HG02759 (cell line): ENCODE results near the gene DNAH8.

ENCODE experiments used
- ATAC-seq: cut with Tn5 transposase; IDR thresholded peaks from one replicate; pipeline ENCODE4 v1.9.1; 2021; ENCODE audit warnings: mild to moderate bottlenecking, moderate library complexity; ENCODE audit not compliant: unreplicated experiment

Gene DNAH8

DNA sequence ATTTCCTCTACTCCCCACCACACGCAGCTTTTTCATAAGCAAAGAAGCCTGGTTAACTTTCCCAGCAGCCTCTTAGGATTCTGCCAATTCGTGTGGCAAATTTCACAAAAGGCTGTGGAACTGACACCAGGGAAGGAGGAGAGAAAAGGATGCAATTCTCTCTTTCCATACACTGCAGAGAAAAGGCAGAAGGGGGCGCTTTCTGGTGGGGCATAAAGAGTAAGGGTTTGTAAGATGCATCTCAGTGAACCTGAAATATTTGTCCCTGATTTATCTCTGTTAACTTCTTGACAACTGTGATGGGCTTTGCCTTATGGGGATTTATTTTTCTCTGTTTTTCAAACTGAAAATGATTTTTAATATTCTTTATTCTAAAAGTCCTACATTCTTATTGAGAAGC is 288.0 kb downstream of the DNAH8 start:
- no peak for ATAC-seq

DNA sequence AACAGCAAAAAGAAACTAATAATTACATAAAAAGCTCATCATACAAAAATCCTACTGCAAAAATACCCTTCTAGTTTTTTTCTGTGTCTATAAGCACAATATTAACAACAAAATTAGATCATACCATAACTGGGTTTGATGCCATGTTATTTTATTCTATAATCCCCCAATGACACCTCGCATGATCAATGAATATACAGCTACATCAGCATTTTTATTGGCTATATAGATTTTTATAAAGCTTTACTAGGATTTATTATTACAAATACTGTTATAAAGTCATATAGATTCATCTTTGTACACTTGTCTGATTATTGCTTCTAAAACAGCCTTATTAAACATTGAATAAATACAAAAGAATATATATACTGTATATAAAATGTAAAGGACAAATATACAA is 288.4 kb downstream of the DNAH8 start:
- no peak for ATAC-seq

DNA sequence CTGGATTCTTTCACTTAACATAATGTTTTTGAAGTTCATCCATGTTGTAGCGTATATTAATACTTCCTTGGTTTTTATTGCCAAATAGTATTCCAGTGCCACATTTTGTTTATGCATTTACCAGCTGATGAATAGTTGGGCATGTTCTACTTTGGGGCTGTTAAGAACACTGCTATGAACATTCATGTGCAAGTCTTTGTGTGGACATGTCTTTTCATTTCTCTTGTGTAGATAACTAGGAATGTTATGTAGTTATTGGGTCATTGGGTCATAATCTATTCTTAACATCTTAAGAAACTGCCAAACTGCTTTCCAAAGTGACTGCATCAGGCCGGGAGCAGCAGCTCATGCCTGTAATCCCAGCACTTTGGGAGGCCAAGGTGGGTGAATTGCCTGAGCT is 289.7 kb downstream of the DNAH8 start:
- ATAC-seq: no peak

DNA sequence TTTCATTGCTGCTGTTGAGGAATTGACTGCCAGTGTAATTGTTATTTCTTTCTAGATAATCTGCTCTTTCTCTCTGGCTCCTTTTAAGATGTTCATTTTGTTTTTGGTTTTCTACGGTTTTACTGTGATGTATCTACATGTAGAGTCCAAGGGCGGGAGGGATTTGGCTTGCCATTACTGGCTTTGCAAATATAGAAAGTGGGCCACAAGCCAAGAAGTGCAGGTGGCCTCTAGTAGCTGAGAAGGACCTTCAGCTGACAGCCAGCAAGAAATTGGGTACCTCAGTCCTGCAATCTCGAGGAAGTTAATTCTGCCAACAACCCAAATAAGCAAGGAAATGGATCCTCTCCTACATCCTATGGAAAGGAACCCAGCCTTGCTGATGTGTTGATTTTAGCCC is 290.7 kb downstream of the DNAH8 start:
- no peak for ATAC-seq

DNA sequence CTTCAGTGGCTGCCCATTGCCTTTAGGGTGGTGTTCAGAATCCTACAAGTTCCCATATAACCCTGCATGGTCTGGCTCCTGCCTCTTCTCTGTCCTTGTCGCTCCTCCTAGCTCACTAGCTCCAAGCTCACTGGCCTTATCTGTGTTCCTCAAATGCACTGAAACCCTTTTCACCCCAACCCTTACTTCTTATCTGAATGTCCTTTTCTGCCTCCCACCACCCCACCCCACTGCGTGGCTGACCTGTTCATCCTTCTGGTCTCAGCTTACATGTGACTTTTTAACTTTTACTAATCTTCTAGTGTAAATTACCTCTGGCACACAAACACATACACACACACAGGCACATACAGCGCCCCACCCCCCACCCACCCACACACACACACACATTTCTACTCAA is 292.5 kb downstream of the DNAH8 start:
- no peak for ATAC-seq

DNA sequence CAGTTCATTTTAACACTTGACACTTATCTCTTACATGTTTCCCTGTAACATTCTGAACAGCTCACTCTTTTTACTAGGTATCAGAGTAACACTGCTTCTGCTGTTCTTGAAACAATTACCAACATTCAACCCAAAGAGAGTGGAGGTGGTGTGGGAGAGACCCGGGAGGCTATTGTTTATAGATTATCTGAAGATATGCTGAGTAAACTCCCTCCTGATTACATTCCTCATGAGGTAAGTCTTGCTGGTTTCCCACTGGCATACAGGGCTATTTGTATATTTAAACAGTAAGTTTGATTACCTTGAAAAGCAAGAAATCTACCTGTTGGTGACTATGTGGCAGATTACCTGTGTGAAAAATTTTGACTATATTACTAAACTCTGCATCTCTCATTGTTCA is 293.6 kb downstream of the DNAH8 start:
- no peak for ATAC-seq

DNA sequence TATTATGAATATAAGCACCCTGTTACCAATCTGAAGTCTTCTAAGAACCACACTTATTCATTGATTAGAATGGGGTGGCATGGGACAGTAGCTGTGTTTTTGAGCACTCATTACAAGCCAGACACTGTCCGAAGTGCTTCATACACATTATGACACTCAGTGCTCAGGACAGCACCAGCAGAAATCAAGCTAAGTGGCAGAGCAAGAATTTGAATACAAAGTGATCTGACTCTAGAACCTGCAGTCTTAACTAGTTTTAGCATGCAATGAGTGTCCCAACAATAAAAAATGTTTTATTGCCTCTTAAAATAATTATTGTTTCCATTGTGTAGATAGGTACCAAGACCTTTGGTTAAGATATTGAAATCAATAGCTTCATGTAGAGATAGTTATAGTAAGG is 294.4 kb downstream of the DNAH8 start:
- ATAC-seq: no peak

DNA sequence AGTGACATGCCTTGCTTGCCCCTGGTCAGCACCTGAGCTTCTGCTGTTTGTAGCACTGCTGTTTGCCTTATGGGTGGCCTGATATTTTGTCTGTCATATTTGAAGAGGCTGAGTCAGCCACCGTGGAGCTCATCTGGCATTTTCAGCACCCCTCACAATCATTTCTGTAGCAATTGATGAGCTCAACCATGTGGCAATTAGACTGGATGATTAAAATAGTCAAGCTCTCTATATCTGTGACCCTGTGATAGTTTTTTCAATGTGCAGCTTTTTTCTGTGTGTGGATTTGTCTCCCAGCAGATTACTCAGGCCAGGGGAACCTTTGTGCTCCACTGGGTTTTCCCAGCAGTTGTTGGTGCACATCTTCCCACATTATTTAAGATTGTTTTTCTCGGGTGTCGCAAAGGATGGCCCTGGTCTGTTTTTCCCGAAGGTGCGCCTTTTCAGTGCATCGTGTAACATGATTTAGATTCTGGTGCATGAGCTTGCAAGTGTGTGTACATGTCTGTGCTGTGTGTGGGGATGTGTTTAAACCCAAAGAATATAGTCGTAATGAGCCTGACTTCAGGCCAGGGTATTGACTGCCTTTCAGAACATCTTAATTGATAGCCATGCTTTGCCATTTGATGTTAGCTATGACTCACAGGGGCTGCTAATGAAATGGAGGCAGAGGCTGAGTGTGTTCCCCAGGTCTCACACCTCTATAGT is 301.9 kb downstream of the DNAH8 start:
- ATAC-seq: no peak

DNA sequence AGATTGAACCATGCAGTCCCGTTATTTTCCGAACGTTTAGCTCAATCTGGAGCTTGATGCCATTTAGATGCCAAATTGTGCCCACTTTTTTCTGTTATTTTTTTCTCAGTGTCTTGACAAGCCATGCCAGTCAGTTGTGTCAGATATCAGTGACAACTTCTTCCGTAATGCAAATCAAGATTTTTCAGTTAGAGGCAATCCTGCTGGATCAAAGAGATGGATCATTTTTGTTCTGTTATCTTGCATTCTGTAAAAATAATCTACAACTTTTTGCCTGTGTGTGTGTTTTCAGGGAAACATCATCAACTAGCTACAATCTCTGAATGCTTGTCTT is 302.4 kb downstream of the DNAH8 start:
- no peak for ATAC-seq

DNA sequence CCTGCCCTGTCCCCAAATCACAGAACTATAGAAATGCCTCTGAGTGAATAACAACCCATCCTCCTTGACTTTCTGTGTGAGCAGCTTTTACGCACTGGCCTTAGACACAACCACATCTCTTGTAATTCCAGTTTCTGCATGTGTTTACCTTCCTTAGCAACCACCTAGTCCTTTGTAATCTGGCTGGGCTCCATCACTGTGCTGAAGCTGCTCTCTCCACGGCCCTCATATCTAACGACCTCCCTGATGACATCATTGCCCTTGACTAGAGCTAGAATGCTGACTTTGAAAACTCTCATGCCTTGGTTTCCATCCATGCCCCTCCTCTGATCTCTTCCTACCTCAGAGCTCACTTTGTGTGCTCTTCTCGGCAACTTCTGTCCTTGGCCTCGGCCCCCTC is 303.0 kb downstream of the DNAH8 start:
- no peak for ATAC-seq

DNA sequence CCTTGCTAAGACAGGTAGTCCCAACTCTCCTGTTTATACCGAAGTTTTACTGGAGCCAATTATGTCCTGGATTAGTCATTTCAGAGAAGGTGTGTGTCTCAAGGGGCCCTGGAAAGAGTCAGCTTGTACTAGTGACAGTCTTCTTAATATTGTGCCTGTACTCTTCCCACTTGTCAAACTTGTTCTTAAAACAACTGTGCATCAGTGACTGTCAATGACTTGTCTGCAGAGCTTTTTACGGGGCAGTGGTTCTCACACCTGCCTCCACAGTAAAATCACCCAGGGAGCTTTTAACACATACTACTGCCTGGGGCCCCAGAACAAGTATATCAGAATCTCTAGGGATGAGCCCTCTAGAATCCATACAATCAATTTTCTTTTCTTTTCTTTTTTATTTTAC is 305.0 kb downstream of the DNAH8 start:
- no peak for ATAC-seq

DNA sequence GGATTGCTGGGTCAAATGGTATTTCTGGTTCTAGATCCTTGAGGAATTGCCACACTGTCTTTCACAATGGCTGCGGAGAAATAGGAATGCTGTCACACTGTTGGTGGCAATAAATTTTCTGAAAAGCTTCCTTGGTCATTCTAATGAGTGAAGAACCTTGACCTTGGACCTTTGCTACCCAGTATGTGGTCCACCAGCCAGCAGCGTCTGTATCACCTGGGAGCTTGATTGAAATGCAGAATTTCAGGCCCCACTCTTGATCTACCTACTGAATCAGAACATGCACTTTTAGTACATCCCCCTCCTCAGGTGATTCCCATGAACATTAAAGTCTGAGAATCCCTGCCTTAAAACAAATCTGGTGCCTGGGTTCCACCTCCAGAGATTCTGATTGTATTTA is 305.9 kb downstream of the DNAH8 start:
- ATAC-seq: no peak

DNA sequence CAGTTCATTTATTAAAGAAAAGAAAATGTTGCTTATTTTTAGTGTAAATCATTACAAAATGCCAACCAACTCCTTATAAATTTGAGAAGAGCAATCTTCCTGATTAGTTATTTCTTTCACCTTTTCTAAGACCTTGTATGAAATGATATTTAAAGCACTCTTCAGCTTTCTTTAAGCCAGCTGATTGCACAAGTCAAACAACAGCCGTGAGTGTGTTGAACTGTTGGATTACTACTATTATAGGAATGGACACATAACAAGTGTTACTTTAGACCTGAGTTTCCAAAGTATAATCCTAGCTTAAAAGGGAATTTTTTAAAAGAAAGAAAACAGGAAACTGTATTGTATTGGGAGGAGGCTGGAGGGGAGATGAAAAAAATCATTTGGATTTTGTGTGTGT is 306.7 kb downstream of the DNAH8 start:
- no peak for ATAC-seq

DNA sequence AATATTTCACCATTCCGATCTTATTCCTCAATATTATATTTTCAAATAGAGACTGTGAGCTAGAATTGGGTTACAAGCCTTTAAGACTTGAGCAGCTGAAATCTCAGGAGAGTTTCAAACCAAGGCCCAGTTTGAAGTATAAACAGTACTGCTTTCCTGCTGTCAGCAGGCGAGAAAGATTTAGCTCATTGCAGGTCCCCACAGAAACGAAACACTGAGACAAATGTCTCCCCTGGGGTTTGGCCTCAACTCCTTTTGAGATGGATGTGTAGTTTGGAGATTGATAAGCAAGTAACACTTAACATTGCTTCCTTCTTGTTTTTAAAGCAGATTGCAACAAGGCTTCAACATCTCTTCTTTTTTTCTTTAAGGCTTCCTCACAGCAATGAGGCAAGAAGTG is 311.1 kb downstream of the DNAH8 start:
- ATAC-seq: no peak

DNA sequence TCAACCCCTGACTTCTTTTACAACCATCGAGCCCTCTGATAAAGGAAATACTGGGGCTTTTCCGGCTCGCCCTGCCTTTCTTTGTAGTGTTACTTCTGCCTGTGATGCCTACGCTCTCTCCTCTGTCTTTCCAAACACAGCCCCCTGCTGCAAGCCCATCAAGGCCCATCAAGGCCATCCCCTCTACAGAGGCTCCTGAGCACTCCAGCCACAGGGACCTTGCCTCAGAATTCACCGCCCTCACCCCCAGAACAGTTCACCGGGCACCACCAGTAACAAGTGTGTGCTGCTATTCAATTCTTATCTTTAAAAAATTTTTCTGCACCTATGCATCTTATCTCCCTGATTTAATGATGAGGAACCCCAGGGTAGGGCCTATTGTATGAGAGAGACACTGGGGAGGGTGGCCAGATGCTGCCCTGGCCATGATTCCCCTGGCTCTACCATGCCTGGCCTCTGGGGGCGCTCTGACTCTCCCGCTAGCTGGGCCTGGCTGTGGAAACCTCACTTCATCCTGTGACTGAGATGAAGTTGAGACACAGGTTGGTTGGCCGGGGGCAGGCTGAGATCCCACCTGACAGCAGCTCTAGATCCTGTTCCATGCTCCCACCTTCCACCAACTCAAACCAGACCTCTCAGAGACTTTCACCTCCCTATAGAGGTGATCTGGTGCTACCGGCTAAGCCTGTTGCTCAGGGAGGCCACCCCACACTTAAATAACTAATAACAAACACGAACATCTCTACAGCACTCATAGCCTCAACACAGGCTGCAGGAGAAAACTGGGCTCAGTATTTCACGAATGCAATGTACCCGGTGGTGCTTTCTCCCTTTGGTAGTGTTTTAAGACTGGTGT is 314.3 kb downstream of the DNAH8 start:
- no peak for ATAC-seq

DNA sequence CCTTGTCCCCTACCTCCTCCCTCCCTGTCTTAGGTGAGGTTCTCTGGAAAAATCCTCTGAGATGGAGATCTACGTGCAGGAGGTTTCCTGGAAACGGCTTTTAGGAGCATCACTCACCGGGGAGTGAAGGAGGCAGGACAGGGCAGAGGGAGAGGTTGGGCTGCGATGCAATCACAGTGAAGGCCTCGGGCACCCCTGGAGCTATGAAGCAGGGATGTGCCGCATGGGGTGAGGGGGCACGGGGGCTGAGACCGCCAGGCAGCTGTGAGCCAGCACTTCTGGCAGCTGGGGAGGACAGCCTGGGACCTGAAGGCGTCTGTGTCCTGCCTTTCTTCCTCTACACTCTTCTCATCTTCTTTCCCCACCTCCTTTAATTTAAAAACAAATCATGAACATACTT is 320.6 kb downstream of the DNAH8 start:
- ATAC-seq: no peak

DNA sequence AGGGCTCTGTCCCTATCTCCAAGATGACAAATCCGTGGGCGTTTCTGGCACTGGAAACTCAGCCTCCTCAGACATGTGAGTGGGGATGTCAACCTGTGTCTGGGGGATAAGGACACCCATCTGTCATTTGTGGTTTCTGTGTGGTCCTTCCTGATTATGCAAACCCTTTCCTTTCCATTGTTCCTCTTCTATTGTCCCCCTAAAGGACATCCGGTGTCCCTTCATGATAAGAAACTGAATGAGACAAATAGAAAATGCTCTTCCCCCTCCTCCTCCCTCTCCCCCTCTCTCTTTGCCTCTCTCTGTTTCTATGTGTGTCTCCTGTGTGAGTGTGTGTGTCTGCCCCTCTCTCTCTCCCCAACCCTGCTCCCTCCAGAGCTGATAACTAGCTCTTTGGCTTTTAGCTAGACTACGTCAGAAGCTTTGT is 322.0 kb downstream of the DNAH8 start:
- ATAC-seq: no peak

DNA sequence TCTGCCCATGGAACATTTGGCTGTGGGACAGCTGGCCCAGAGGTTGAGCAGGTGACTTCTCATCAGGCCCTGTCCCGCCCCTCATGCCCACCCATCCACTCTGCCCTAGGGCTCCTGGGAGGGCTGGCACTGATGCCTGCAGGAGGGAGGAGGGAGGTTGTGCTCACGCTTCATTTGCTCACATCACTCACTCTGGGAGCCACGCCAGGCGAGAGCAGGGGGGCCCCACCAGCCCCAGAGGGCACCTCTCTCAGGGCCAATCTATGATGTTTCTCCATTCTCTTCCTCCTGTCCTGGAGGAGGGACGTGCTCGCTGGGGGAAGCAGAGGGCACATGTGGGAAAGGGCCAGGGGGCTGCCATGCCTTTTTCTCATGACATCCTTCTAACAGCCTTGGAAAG is 322.6 kb downstream of the DNAH8 start:
- ATAC-seq: no peak

DNA sequence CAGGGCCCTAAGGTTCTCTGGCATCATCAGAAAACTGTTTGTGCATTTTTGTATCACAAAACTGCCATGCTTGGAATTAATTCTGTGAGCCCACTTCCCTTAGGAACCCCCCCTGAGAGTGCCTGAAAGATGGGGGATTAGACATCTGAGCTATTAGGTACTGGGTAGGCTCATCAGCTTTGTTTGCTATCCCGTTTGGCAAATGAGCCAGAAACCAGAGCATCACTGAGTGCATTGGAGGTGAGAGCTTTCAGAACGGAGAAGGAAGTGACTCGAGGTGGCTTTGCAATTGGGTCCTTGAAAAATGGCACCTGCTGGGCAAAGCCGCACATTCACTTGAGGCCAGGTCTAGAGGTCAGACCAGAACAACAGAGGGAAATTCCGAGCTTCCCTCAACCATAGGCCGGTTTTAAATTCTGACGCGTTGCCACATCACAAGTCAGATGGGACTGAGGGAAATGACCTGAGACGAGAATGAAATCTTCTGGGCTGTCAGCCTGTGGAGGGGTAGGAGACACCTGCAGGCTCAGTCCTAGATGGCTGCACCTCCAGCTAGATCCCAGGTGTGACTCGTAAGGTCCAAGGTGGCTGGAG is 325.1 kb downstream of the DNAH8 start:
- no peak for ATAC-seq

DNA sequence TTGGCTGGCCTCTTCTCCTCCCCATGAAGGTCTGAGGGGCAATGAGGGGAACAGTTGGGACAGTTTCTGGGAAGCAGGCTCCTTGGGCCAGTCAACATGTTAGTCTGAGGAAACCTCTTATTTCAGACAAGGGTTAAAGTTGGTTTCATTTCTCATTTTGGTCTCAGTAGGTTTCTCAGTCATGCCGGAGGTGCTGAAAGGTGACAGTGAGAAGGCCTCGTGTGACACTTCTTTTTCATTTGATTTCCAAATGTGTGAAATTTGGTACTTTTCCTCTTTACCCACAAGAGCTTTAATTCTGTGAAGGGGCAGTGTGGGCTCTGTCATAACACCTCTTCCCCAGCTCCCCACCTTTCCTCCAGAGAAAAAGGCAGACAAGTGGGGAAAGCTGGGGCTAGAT is 326.0 kb downstream of the DNAH8 start:
- no peak for ATAC-seq

DNA sequence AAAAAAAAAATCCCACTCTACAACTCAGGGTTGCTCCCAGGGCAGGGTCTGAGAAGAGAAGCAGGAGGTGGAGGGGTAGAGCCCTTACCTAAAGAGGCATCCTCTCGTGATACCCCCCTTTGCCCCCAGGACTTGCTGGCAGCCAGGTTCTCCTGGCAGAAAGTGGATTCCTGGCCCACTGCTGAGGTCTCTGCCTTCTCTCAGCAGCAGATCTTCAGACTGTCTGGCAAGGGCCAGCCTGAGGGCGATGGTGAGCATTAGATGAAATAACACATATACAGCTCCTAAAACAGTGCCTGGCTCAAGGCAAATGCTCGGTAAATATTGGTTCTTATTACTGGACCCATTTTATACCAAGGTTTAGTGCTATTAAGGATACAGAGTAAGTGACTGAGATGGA is 328.7 kb downstream of the DNAH8 start:
- no peak for ATAC-seq

DNA sequence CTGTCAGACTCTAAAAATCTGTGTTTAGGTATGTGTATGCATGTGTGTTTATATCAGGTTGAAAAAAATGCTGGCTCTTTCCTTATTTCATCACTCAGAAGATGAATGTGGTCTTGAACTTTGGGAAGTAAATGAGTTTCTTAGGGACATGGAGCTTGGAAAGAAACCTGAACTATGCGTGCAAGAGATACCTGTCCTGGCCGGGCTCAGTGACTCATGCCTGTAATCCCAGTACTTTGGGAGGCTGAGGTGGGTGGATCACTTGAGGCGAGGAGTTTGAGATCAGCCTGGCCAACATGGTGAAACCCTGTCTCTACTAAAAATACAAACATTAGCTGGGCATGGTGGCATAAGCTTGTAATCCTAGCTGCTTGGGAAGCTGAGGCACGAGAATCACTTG is 329.1 kb downstream of the DNAH8 start:
- ATAC-seq: no peak
